GM23338 (cell line): Measurements from ENCODE around the gene SPATA20.

Experiments
- CREB1 ChIP-seq: fragments of 250-450 bp; sonication (Bioruptor Pico); IDR thresholded peaks from 2 replicates; pipeline ENCODE4 v1.5.0; 2020; ENCODE audit warnings: low read depth, mild to moderate bottlenecking, moderate library complexity
- CTCF ChIP-seq, 2 experiments: fragments of 200-600 bp in 1 of 2; sonication (generic) in 1 of 2; conservative IDR thresholded peaks; 2 replicates each; pipeline versions ENCODE4 v1.5.1 to v1.6.1; 2016 to 2017; ENCODE audit warnings: antibody characterized with exemption in 2 of 2, low read depth in 2 of 2, mild to moderate bottlenecking in 2 of 2, moderate library complexity in 1 of 2
- ETS1 ChIP-seq: IDR thresholded peaks from 2 replicates; pipeline ENCODE4 v1.6.1; 2016; ENCODE audit warnings: antibody characterized with exemption
- EZH2 ChIP-seq: fragments of 200-600 bp; sonication (generic); IDR thresholded peaks from one replicate; pipeline ENCODE4 v1.8.0; 2017; ENCODE audit warnings: antibody characterized with exemption, mild to moderate bottlenecking, low read depth; ENCODE audit not compliant: unreplicated experiment
- EZH2phosphoT487 ChIP-seq: fragments of 200-600 bp; sonication (generic); IDR thresholded peaks from one replicate; pipeline ENCODE4 v1.8.1; 2018; ENCODE audit warnings: antibody characterized with exemption; ENCODE audit not compliant: unreplicated experiment
- JUNB ChIP-seq: IDR thresholded peaks from one replicate; pipeline ENCODE4 v1.6.1; 2016; ENCODE audit warnings: antibody characterized with exemption; ENCODE audit not compliant: unreplicated experiment
- NANOG ChIP-seq: IDR thresholded peaks from 2 replicates; pipeline ENCODE4 v1.6.1; 2016; ENCODE audit warnings: antibody characterized with exemption, borderline replicate concordance
- POLR2AphosphoS5 ChIP-seq: IDR thresholded peaks from 2 replicates; pipeline ENCODE4 v1.6.1; 2016; ENCODE audit warnings: antibody characterized with exemption, low read depth
- REST ChIP-seq: IDR thresholded peaks from one replicate; pipeline ENCODE4 v1.6.1; 2018; ENCODE audit warnings: antibody characterized with exemption; ENCODE audit not compliant: unreplicated experiment
- STAT1 ChIP-seq: IDR thresholded peaks from one replicate; pipeline ENCODE4 v1.6.1; 2016; ENCODE audit warnings: antibody characterized with exemption; ENCODE audit not compliant: unreplicated experiment
- ZNF114 ChIP-seq: fragments of 250-450 bp; sonication (Bioruptor Pico); IDR thresholded peaks from 2 replicates; pipeline ENCODE4 v1.5.0; 2020; ENCODE audit warnings: mild to moderate bottlenecking, moderate library complexity
- ZNF331 ChIP-seq: fragments of 250-450 bp; sonication (Bioruptor Pico); IDR thresholded peaks from 2 replicates; pipeline ENCODE4 v1.5.0; 2020; ENCODE audit warnings: low read depth, mild to moderate bottlenecking, moderate library complexity
- ZNF462 ChIP-seq: fragments of 250-450 bp; sonication (Bioruptor Pico); IDR thresholded peaks from 2 replicates; pipeline ENCODE4 v1.5.0; 2020; ENCODE audit warnings: mild to moderate bottlenecking, moderate library complexity

GRCh38 chr17:50535407-50535806, 11.6 kb upstream of the SPATA20 start:
- TF ChIP-seq CTCF (conservative IDR thresholded peaks at IDR 0.05; ENCODE audit: low read depth in 2 of 2) (no peak), ETS1 (no peak), EZH2 (no peak), POLR2AphosphoS5 (no peak), JUNB (no peak), EZH2phosphoT487 (no peak), REST (no peak), ZNF331 (CRISPR knock-in tag) (no peak), NANOG (no peak), CREB1 (CRISPR knock-in tag) (no peak), ZNF462 (CRISPR knock-in tag) (no peak), STAT1 (no peak), ZNF114 (CRISPR knock-in tag) (no peak)
